ENCODE data around the gene GSTA4. TPM values are rescaled to one million over a fixed set of nuclear protein-coding genes. Genes with fewer than 3 reads are reported as not detected.
"Not testable (repeated sequence)": the region's sequence is repeated elsewhere in the genome, so short reads cannot be mapped to it uniquely, and the experiment has no call there.

Gene GSTA4, protein sequence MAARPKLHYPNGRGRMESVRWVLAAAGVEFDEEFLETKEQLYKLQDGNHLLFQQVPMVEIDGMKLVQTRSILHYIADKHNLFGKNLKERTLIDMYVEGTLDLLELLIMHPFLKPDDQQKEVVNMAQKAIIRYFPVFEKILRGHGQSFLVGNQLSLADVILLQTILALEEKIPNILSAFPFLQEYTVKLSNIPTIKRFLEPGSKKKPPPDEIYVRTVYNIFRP
- 5.3 and 5.9 TPM in 2 replicates for total RNA-seq (2022)
- Bru-seq, nascent RNA = percentile 62 among the genes with signal in this experiment
- BruChase-seq, experiment 1, labeled RNA remaining after a 6-hour chase = percentile 64 among the genes with signal in this experiment
- percentile 72 among the genes with signal in this experiment for BruChase-seq, experiment 2, labeled RNA remaining after a 2-hour chase
- long read RNA-seq, transcript GSTA4-203 (7 exons, 1,334 nt) = major isoform, 8 of 17 reads
- long read RNA-seq, partial matches to known transcripts = 2 of 17 reads
- long read RNA-seq, other reads (novel, unspliced or antisense) = 7 of 17 reads

DNA sequence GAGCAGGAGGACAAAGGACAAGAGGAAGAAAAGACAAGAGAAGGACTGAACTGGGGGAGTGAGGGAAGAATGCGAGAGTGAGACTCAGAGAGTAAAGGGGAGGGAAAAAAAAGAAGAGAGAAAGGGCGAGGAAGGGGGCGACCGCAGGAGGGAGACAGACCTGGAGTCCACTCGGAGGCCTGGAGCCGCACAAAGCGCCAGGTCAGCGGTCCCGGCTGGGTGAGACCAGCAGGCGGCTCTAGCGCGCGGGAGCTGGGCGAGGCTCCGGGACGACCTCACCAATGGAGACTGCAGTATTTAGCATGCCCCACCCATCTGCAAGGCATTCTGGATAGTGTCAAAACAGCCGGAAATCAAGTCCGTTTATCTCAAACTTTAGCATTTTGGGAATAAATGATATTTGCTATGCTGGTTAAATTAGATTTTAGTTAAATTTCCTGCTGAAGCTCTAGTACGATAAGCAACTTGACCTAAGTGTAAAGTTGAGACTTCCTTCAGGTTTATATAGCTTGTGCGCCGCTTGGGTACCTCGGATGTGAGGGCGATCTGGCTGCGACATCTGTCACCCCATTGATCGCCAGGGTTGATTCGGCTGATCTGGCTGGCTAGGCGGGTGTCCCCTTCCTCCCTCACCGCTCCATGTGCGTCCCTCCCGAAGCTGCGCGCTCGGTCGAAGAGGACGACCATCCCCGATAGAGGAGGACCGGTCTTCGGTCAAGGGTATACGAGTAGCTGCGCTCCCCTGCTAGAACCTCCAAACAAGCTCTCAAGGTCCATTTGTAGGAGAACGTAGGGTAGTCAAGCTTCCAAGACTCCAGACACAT lies at the start of gene GSTA4:
Gene GSTA4, minus strand, starts transcription at position 196 of the 824 bp plus-strand sequence. CDS start 1,041 bp downstream, outside the sequence.
- Mint-ChIP-seq H3K4me1 (ENCODE audit: insufficient read depth, unreplicated experiment) (peaks cover 28% of the 10 kb centered on the region), H3K27ac (ENCODE audit: low read depth, unreplicated experiment) (peak within 1 kb of the TSS; percentile 99), H3K36me3 (ENCODE audit: insufficient read depth, unreplicated experiment) (peaks cover 20% of the 10 kb centered on the region), H3K4me3 (ENCODE audit: unreplicated experiment) (peak within 1 kb of the TSS; percentile 89)
- intact Hi-C loops (cut with micrococcal nuclease) = loop anchor here (1.0 to 5.0 kb wide), 5 partner anchors 53 to 578 kb away; no protein-coding TSS in a partner anchor
- H3K27me3 Mint-ChIP-seq (ENCODE audit: insufficient read depth, unreplicated experiment); BruUV-seq (replicated peaks); H3K9me3 Mint-ChIP-seq (ENCODE audit: unreplicated experiment): not testable (repeated sequence)
- CTCF ChIA-PET = interaction anchor here (0.5 to 5.0 kb wide), 34 partner anchors 9 to 1200 kb away, joined by 3 to 28 read pairs (median 4); no protein-coding TSS in a partner anchor
- TF ChIP-seq, protein P1, sequence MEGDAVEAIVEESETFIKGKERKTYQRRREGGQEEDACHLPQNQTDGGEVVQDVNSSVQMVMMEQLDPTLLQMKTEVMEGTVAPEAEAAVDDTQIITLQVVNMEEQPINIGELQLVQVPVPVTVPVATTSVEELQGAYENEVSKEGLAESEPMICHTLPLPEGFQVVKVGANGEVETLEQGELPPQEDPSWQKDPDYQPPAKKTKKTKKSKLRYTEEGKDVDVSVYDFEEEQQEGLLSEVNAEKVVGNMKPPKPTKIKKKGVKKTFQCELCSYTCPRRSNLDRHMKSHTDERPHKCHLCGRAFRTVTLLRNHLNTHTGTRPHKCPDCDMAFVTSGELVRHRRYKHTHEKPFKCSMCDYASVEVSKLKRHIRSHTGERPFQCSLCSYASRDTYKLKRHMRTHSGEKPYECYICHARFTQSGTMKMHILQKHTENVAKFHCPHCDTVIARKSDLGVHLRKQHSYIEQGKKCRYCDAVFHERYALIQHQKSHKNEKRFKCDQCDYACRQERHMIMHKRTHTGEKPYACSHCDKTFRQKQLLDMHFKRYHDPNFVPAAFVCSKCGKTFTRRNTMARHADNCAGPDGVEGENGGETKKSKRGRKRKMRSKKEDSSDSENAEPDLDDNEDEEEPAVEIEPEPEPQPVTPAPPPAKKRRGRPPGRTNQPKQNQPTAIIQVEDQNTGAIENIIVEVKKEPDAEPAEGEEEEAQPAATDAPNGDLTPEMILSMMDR (IDR thresholded peaks at IDR 0.05; ENCODE audit: unreplicated experiment) = peak; percentile 51
- peak; percentile 97 for DNase-seq (ENCODE audit: unreplicated experiment)
- POLR2A ChIA-PET = interaction anchor here (0.7 to 3.7 kb wide), 23 partner anchors 9 to 572 kb away, joined by 3 to 35 read pairs (median 6); partner anchors contain the start of genes FBXO9 and GSTA3

DNA sequence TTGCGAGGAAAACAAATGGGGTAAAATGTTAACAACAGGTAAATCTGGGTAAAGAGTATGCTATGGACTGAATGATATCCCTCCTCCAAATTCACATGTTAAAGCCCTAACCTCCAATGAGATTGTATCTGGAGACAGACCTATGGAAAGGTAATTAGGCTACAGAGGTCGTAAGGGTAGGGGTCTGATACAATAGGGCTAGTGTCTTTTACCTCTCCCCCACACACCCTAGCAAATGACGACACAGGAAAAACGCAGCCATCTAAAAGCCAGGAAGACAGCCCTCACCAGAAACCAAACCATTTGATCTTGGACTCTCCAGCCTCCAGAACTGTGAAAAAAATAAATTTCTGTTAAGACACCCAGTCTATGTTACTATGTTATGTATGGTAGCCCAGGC lies 49.5 kb upstream of the GSTA4 start:
- POLR2A ChIA-PET = no interaction called here
- H3K36me3 Mint-ChIP-seq (ENCODE audit: insufficient read depth, unreplicated experiment) = peaks cover 7% of the 10 kb centered on the region
- DNase-seq (ENCODE audit: unreplicated experiment) = no peak
- H3K4me3 Mint-ChIP-seq (ENCODE audit: unreplicated experiment) = no peak overlapping the region
- no peaks in the 10 kb centered on the region for H3K9me3 Mint-ChIP-seq (ENCODE audit: unreplicated experiment)
- no peak overlapping the region for H3K27ac Mint-ChIP-seq (ENCODE audit: low read depth, unreplicated experiment)
- intact Hi-C loops (cut with micrococcal nuclease) = no loop called here
- no peaks in the 10 kb centered on the region for H3K27me3 Mint-ChIP-seq (ENCODE audit: insufficient read depth, unreplicated experiment)
- BruUV-seq (replicated peaks) = no TSS peak
- CTCF ChIA-PET = no interaction called here
- peaks cover 36% of the 10 kb centered on the region for H3K4me1 Mint-ChIP-seq (ENCODE audit: insufficient read depth, unreplicated experiment)
- TF ChIP-seq, protein P1 (IDR thresholded peaks at IDR 0.05; ENCODE audit: unreplicated experiment) = no peak

DNA sequence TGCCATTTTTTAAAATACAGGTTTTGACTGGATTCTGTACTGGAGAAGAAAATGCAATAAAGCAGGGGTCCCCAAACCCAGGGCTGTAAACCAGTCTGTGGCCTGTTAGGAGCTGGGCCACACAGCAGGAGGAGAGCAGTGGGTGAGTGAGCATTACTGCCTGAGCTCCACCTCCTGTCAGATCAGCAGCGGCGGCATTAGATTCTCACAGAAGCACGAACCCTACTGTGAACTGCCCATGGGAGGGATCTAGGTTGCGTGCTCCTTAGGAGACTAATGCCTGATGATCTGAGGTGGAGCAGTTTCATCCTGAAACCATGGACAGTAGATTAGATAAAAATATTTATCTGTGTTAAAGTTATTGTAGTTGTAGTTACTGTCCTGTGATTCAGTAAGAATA lies 49.0 kb upstream of the GSTA4 start:
- Mint-ChIP-seq H3K9me3 (ENCODE audit: unreplicated experiment) (no peaks in the 10 kb centered on the region), H3K27me3 (ENCODE audit: insufficient read depth, unreplicated experiment) (no peaks in the 10 kb centered on the region), H3K4me3 (ENCODE audit: unreplicated experiment) (no peak overlapping the region), H3K36me3 (ENCODE audit: insufficient read depth, unreplicated experiment) (peaks cover 7% of the 10 kb centered on the region), H3K4me1 (ENCODE audit: insufficient read depth, unreplicated experiment) (peaks cover 32% of the 10 kb centered on the region), H3K27ac (ENCODE audit: low read depth, unreplicated experiment) (no peak overlapping the region)
- ChIA-PET POLR2A (no interaction called here), CTCF (interaction anchor here (1.1 kb wide), 1 partner anchor 50 kb away, joined by 5 read pairs; no protein-coding TSS in a partner anchor)
- intact Hi-C loops (cut with micrococcal nuclease) = no loop called here
- no peak for DNase-seq (ENCODE audit: unreplicated experiment)
- TF ChIP-seq, protein P1 (IDR thresholded peaks at IDR 0.05; ENCODE audit: unreplicated experiment) = no peak
- no TSS peak for BruUV-seq (replicated peaks)
